Breast epithelium (tissue), 4 donors: ENCODE measurements around the gene PRPF19. TPM values are rescaled to one million over a fixed set of nuclear protein-coding genes. Genes with fewer than 3 reads are reported as not detected.

Experiments used
- DNase-seq, 2 donors: peaks; one replicate each; pipeline ENCODE4 v3.0.0-alpha.2; 2019; ENCODE audit warnings: low spot score in 2 of 2
- H3K27ac ChIP-seq, 2 donors: fragments of 200-600 bp; sonication (generic) in 1 of 2; one replicate each; pipeline ENCODE4 v1.5.1; 2016 to 2019; ENCODE audit warnings: mild to moderate bottlenecking in 1 of 2
- H3K27me3 ChIP-seq, 2 donors: fragments of 200-600 bp; sonication (generic) in 1 of 2; one replicate each; pipeline versions ENCODE4 v1.5.1 to v1.6.0; 2017 to 2019; ENCODE audit warnings: control low read depth in 1 of 2, mild to moderate bottlenecking in 1 of 2
- H3K36me3 ChIP-seq: fragments of 200-600 bp; one replicate; pipeline ENCODE4 v1.5.1; 2019
- H3K4me1 ChIP-seq, 2 donors: fragments of 200-600 bp; sonication (generic); one replicate each; pipeline ENCODE4 v1.5.1; 2016 to 2019; ENCODE audit warnings: control low read depth in 1 of 2
- H3K4me3 ChIP-seq, 3 donors: fragments of 200-600 bp; sonication (generic); 1 replicate in 2 of 3; 2 replicates in 1 of 3; pipeline ENCODE4 v1.5.1; 2016 to 2019; ENCODE audit warnings: mild to moderate bottlenecking in 3 of 3, moderate library complexity in 2 of 3
- H3K9me3 ChIP-seq, 2 donors: fragments of 200-600 bp; sonication (generic) in 1 of 2; one replicate each; pipeline ENCODE4 v1.5.1; 2016 to 2019; ENCODE audit warnings: control low read depth in 1 of 2
- POLR2A ChIP-seq: fragments of 450-650 bp; IDR thresholded peaks from one replicate; pipeline ENCODE4 v1.6.1; 2016; ENCODE audit warnings: antibody characterized with exemption, mild to moderate bottlenecking, moderate library complexity
- POLR2AphosphoS5 ChIP-seq, 3 donors: sonication (generic); formaldehyde crosslinking; IDR thresholded peaks; one replicate each; pipeline ENCODE4 v1.6.1; 2017; ENCODE audit warnings: antibody characterized with exemption in 3 of 3
- intact Hi-C: fragments of 100-400 bp; cut with DNase I; formaldehyde crosslinking; loops from one replicate; pipeline ENCODE4 v1.15.1; 2023; ENCODE audit warnings: low total_unique reads
- total RNA-seq, 3 donors: library from RNA; depleted of rRNA; stranded (reverse); fragments of >200 nt; gene quantifications; one replicate each; pipeline ENCODE4 v1.1.0, GENCODE V29; 2016
- TF ChIP-seq, protein P1 (sequence below), 3 donors: fragments of 450-650 bp; IDR thresholded peaks; one replicate each; pipeline ENCODE4 v1.5.1; 2016 to 2017; ENCODE audit warnings: antibody characterized with exemption in 3 of 3, mild to moderate bottlenecking in 3 of 3, moderate library complexity in 3 of 3

Gene PRPF19
- total RNA-seq, 3 donors from 2014 or later = 56.0 to 82.7 (median 81.3) TPM

DNA sequence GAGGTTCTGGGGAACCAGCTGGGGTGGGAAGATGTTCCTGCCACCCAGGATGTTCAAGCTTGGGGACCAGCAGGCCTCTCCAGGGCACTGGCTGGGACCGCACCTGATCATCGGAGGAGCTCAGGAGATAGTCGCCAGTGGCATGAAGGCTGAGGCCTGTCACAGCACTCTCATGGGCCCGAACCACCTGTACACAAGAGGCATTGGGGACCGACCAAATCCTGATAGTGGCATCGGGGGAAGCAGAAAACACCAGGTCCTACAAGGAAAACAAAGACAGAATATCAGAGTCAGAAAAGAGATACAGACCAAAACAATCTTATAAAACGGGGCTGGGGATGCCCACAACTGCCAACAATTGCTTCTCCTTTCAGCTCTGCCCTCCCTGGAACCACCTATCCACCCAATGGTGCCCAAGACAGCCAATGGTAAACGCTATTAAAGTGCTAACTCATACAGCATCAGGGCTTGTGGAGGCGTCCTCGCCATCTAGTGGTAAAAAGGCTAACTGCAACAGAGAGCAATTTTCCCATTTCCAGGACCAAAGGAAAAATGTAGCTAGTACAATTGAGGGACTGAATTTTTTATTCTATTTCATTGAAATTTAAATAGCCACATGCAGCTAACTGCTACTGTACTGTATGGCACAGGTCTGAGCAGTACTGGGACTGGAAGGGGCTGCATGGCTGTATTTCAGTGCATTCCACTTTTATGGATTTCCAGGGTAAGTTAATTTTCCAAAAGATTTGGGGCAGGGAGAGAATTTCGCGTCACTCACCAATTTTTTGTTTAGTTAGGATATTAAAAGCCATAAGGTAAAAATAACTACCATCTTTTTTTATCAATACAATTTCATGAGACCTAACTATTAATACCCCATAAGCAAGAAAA lies 7.1 kb downstream of the PRPF19 start:
- Histone ChIP-seq H3K27ac (no peak overlapping the region), H3K9me3 (no peaks in the 10 kb centered on the region), H3K27me3 (no peaks in the 10 kb centered on the region), H3K4me1 (peaks cover 0 to 4% of the 10 kb centered on the region in 2 donors), H3K36me3 (peaks cover 21% of the 10 kb centered on the region), H3K4me3 (no peak overlapping the region)
- no peak for DNase-seq
- TF ChIP-seq, protein P1, sequence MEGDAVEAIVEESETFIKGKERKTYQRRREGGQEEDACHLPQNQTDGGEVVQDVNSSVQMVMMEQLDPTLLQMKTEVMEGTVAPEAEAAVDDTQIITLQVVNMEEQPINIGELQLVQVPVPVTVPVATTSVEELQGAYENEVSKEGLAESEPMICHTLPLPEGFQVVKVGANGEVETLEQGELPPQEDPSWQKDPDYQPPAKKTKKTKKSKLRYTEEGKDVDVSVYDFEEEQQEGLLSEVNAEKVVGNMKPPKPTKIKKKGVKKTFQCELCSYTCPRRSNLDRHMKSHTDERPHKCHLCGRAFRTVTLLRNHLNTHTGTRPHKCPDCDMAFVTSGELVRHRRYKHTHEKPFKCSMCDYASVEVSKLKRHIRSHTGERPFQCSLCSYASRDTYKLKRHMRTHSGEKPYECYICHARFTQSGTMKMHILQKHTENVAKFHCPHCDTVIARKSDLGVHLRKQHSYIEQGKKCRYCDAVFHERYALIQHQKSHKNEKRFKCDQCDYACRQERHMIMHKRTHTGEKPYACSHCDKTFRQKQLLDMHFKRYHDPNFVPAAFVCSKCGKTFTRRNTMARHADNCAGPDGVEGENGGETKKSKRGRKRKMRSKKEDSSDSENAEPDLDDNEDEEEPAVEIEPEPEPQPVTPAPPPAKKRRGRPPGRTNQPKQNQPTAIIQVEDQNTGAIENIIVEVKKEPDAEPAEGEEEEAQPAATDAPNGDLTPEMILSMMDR (IDR thresholded peaks at IDR 0.05) = peak; percentile 78 to 87 (median 86)
- TF ChIP-seq POLR2A = no peak
- intact Hi-C loops = no loop called here

GRCh38 chr11:60897496-60897895 lies 8.9 kb downstream of the PRPF19 start:
- H3K27me3 ChIP-seq = no peaks in the 10 kb centered on the region
- intact Hi-C loops = no loop called here

GRCh38 chr11:60895687-60896086 lies 10.7 kb downstream of the PRPF19 start:
- H3K27me3 ChIP-seq = no peaks in the 10 kb centered on the region
- no peaks in the 10 kb centered on the region for H3K4me1 ChIP-seq
- no peak for DNase-seq
- H3K4me3 ChIP-seq = no peak overlapping the region
- peaks cover 19% of the 10 kb centered on the region for H3K36me3 ChIP-seq
- no peak overlapping the region for H3K27ac ChIP-seq
- TF ChIP-seq, protein P1 (IDR thresholded peaks at IDR 0.05) = no peak
- TF ChIP-seq POLR2AphosphoS5 (IDR thresholded peaks at IDR 0.05) = no peak
- TF ChIP-seq POLR2A = no peak
- intact Hi-C loops = no loop called here
- H3K9me3 ChIP-seq = no peaks in the 10 kb centered on the region

More at GRCh38 chr11:60897496-60897895, 8.9 kb downstream of the PRPF19 start:
- DNase-seq = no peak
- no peaks in the 10 kb centered on the region for H3K4me1 ChIP-seq
- H3K27ac ChIP-seq = no peak overlapping the region
- H3K36me3 ChIP-seq = peaks cover 21% of the 10 kb centered on the region
- TF ChIP-seq, protein P1 (IDR thresholded peaks at IDR 0.05) = no peak
- TF ChIP-seq POLR2AphosphoS5 (IDR thresholded peaks at IDR 0.05) (no peak), POLR2A (no peak)
- no peak overlapping the region for H3K4me3 ChIP-seq
- no peaks in the 10 kb centered on the region for H3K9me3 ChIP-seq

DNA sequence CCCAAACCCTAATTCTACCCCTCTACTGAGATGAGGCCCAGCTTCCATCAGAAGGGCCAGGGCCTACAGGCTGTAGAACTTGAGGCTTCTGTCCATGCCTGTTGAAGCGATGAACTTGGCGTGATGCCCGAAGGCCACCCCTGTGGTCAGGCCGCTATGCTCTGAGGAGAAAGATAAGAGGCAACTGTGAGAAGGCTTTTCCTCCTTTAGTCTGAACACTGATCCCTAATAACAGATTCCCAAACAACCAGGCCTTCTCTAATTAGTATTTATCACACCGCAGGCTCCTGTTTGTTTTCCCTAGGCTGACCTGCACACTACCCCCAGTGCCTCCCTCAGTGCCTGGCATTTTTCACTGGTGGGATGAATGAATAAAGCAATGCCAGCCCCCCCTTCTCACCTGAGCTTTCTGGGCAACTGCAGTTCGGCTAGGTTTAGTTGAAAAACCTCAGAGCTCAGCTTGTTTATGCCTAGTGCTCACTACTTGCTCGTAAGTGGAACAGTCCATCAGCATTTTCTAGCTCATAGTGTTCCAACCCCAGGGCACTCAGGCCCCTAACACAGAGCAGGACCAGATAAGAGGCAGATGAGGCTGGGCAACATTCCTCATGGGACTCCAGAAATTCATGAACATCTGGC lies 15.2 kb downstream of the PRPF19 start:
- Histone ChIP-seq H3K36me3 (no peaks in the 10 kb centered on the region), H3K4me1 (no peaks in the 10 kb centered on the region), H3K9me3 (no peaks in the 10 kb centered on the region), H3K4me3 (no peak overlapping the region), H3K27me3 (no peaks in the 10 kb centered on the region), H3K27ac (no peak overlapping the region)
- intact Hi-C loops = no loop called here
- no peak for DNase-seq
- no peak for TF ChIP-seq POLR2A
- TF ChIP-seq, protein P1 (IDR thresholded peaks at IDR 0.05) = no peak
- no peak for TF ChIP-seq POLR2AphosphoS5 (IDR thresholded peaks at IDR 0.05)

DNA sequence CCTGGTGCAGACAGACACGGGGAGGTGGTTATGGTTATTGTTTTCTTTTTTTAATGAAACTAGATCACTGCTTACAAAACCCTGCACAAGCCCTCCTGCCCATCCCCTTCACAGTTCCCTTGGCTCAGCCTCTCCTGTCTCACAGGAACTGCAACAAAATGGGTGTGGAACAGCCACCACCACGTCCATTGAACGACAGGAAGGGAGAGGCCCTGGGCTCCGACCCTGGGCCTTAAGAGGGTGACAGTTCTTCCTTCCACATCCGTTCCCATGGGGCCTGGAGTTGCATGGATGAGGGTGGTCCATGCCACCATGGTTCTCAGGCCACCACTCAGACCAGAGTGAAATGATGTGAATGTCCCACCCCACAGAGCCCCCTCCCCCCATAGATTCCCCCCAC lies 15.7 kb downstream of the PRPF19 start:
- Histone ChIP-seq H3K4me3 (no peak overlapping the region), H3K36me3 (no peaks in the 10 kb centered on the region), H3K27me3 (no peaks in the 10 kb centered on the region), H3K4me1 (no peaks in the 10 kb centered on the region), H3K9me3 (no peaks in the 10 kb centered on the region), H3K27ac (no peak overlapping the region)
- no peak for DNase-seq
- TF ChIP-seq POLR2A = no peak
- TF ChIP-seq POLR2AphosphoS5 (IDR thresholded peaks at IDR 0.05) = no peak
- TF ChIP-seq, protein P1 (IDR thresholded peaks at IDR 0.05) = no peak
- intact Hi-C loops = no loop called here
